T-helper 1 cell (primary cell): ENCODE measurements around the gene LAMA2.

ENCODE experiments used
- DNase-seq, 5 donors: peaks; one replicate each; pipeline ENCODE4 v3.0.0-alpha.2; 2012 to 2020

The LAMA2 gene

DNA sequence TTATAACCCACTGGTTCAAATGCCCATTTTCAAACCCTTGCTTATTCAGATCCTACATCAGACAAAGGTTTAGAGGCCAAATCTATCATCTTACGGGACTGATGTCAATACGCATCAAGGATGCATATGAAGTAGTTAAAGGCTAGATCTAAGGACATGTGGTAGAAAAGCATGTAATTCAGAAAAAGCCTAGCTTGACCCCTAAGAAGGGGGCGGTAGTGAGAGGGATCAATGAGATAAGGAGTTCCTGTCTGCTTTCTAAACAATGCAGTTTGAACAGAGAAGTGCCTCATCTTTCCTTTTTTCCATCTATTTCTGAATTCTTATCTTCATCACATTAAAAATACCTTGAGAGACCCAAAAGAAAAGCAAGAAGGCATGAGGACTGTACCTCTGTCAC is 589.3 kb downstream of the LAMA2 start:
- no peak for DNase-seq

DNA sequence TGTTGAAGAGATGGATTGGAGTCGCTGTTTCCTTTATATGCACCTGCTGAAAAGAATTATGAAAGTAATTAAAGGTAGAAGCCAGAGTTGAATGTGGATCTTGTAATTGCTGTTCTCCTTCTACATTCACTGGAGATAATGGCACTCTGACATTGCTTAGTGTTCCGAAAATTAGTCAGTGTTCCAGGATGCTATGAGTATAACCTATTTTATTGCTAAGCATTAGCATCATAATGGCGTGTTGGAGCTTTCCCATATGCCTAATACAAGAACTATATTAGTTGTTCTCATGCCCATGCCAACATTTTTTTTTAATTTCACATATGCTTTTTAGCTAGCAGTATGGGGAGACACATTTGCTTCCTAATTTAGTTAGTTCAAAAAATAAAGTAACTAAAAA is 590.6 kb downstream of the LAMA2 start:
- no peak for DNase-seq

- no peak for DNase-seq
Observed at GRCh38 chr6:129475477-129476247, 592.7 kb downstream of the LAMA2 start.

DNA sequence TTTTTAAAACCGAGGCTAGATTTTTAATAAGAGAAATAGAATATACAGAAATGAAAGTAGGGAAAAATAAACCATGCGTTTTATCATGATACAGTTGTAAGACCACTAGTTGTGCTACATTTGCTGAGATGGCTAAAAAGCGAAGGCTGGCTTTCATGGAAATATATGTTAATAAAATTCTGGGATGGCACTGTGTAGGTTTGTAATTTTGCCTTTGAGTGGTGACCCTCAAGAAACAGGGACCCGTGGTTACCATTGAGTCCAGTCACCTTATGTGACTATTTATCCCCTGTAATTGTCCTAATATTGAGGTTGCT is 593.3 kb downstream of the LAMA2 start:
- no peak for DNase-seq

- no peak for DNase-seq
Observed at GRCh38 chr6:129476810-129477209, 593.9 kb downstream of the LAMA2 start.

DNA sequence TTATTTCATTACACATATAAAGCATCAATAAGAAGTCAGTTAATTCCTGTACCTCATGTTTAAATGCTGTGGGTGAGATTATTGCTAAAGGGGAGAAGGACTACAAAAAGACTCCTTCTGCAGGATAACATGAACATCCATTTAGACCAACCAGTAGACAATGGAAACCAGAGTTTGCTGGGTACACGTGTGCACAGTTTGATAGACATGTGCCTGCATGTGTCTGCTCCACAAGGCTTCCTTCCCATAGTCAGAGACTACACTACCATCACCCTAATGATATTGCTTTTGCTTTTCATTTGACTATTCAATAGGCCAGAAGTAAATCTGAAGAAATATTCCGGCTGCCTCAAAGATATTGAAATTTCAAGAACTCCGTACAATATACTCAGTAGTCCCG is 595.4 kb downstream of the LAMA2 start:
- no peak for DNase-seq

DNA sequence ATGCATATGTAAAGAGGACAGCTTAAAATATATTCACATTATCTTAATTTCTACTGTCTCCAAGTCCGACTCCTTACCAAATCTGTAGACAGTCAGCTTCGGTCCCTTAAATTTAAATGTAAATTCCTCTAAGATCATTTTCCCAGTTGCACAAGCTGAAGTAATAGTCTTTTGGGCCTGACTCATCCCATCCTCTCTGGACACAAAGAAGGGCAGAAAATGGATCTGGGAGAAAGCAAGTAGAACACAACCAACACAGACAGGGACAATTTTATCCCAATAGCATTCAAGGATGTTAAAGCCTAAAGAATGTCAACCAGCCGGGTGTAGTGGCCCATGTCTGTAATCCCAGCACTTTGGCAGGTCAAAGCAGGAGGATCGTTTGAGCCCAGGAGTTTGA is 598.8 kb downstream of the LAMA2 start:
- no peak for DNase-seq

GRCh38 chr6:129485746-129486145 is 602.8 kb downstream of the LAMA2 start:
- DNase-seq = no peak

DNA sequence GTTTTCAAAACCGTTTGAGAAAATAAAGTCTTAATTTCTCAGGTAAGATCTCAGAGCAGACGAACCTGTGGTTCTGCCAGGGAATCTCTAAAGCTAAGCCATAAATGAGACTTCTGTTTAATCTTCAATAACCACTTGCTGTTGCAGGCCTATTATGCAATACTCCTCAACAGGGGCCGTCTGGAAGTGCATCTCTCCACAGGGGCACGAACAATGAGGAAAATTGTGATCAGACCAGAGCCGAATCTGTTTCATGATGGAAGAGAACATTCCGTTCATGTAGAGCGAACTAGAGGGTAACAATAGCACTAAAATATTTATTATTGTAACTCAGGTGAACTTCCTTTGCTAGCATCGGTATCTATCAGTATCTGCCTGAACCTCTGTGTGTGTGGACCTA is 603.4 kb downstream of the LAMA2 start:
- no peak for DNase-seq

- DNase-seq = no peak
Observed at GRCh38 chr6:129488313-129488712, 605.4 kb downstream of the LAMA2 start.

DNA sequence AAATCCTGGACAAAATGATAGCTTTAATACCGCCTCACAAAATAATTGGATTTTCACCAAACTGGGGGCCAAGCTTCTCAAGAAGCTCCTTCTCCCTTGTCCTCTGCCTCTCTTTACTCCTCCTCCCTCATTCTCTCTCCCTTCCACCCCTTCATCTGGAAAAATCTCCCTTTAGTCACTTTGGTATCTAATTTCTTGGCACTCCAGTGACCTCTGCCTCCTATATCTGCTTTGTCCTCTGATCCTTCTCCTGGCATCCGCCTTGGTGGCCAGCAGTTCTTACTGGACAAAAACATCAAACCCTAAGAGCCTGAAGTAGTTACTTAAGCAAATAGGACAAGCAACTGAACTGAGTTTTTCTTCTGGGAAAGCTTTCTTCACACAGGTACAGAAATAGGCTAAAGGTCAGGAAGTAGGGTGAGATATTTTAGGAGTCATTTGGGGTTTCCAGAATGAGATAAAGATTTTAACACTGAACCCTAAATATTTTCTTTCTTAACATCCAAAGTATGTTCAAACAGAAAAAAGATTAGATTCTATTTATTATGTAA is 606.4 kb downstream of the LAMA2 start:
- no peak for DNase-seq

DNA sequence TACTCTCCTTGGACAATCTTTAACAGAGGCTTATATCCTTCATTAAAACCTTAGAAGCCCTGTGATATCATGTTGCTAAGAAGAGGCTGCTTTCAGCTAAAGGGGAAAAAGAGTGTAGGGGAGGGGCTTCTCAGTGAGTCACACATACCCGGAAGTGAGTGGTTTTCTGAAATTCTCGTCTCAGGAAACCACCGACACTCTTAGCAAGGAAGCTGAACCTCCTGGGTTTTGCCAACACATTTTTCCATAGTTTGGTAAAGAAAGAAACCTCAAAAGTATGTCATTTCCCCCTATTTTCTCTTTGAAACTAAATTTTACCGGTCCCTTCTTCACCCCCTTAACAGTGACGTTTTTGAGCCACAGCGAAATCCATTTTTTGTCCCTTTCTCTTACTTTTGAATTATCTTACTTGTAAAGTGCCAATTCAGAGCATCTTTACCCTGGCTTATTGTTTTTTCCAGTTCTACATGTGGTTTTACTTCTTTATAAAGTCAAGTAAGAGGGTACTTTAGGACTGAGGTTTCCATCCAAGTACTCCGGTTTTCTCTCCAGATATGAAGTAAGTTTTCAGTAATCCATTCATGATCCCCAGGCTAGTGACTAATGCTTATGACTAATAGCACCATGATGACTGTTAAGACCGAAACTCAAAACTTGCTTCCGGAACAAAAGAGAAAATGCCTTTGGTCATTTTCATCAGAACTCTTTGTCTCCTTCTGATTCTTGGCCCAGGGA is 607.8 kb downstream of the LAMA2 start:
- peak; percentile 19 to 88 (median 55) for DNase-seq

- no peak for DNase-seq
Observed at GRCh38 chr6:129491436-129491835, 608.5 kb downstream of the LAMA2 start.

DNA sequence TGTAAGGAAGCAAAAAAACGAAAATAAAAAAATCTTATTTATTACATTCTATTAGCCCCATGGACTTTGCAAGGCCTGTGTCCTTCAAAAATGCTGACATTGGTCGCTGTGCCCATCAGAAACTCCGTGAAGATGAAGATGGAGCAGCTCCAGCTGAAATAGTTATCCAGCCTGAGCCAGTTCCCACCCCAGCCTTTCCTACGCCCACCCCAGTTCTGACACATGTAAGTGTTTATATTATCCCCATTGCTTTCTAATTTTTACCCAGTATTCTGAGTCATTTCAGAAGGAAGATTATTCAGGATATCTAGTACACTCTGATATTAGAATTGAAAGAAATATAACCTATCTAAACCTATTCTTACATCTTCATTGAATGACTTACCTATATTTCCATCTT is 609.3 kb downstream of the LAMA2 start:
- no peak for DNase-seq

GRCh38 chr6:129493354-129493902 is 610.5 kb downstream of the LAMA2 start:
- no peak for DNase-seq

- no peak for DNase-seq
Observed at GRCh38 chr6:129494099-129494498, 611.2 kb downstream of the LAMA2 start.

- no peak for DNase-seq
Observed at GRCh38 chr6:129494586-129494985, 611.6 kb downstream of the LAMA2 start.

GRCh38 chr6:129495652-129496051 is 612.7 kb downstream of the LAMA2 start:
- no peak for DNase-seq

GRCh38 chr6:129497481-129498441 is 614.8 kb downstream of the LAMA2 start:
- no peak for DNase-seq

GRCh38 chr6:129498541-129498940 is 615.6 kb downstream of the LAMA2 start:
- no peak for DNase-seq

GRCh38 chr6:129498950-129499842 is 616.3 kb downstream of the LAMA2 start:
- peak in 1 of 5 donors; percentile 57 for DNase-seq

DNA sequence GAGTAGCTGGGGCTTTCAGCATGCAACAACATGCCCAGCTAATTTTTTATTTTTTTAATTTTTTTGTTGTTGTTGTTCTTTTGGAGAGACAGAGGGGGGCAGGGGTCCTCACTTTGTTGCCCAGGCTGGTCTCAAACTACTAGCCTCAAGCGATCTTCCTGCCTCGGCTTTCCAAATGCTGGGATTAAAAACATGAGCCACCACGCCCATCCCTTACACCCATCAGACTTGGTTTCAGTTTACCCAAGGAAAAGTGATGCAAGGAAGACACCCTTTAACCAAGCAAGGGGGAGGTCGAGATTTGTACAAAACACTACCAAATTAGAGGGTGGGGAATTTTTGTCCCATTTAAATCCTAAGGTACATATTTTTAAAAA is 616.9 kb downstream of the LAMA2 start:
- DNase-seq = no peak
